Keratinocyte (primary cell): ENCODE data around the gene OR51F2. TPM values are rescaled to one million over a fixed set of nuclear protein-coding genes. Genes with fewer than 3 reads are reported as not detected.

ENCODE experiments used
- DNase-seq: peaks from one replicate; pipeline ENCODE4 v3.0.0-alpha.2; 2011; ENCODE audit warnings: low read depth, missing footprints, low spot score
- FAIRE-seq: peaks from 2 replicates; lab custom pipeline; 2011; peaks lifted over from hg19 to GRCh38; lab: Jason Lieb, UNC
- H2AFZ ChIP-seq: 2 replicates; pipeline ENCODE4 v1.6.0; 2012; ENCODE audit warnings: low read length, control low read depth, inconsistent platforms; ENCODE audit not compliant: control insufficient read depth
- H3K27ac ChIP-seq: 2 replicates; pipeline ENCODE4 v1.5.1; 2011; ENCODE audit warnings: low read length; ENCODE audit not compliant: control insufficient read depth, insufficient read depth
- H3K27me3 ChIP-seq: 3 replicates; pipeline ENCODE4 v1.6.0; 2011; ENCODE audit warnings: low read length; ENCODE audit not compliant: control insufficient read depth, insufficient read depth; ENCODE audit errors: extremely low read depth
- H3K36me3 ChIP-seq, 2 experiments: 2 replicates in 1 of 2; 3 replicates in 1 of 2; pipeline ENCODE4 v1.5.1; 2011; ENCODE audit warnings: low read length in 2 of 2, mild to moderate bottlenecking in 1 of 2; ENCODE audit not compliant: control insufficient read depth in 2 of 2, insufficient read depth in 2 of 2; ENCODE audit errors: extremely low read depth in 1 of 2
- H3K4me1 ChIP-seq: 3 replicates; pipeline ENCODE4 v1.5.1; 2011; ENCODE audit warnings: low read length; ENCODE audit not compliant: control insufficient read depth, insufficient read depth; ENCODE audit errors: extremely low read depth
- H3K4me2 ChIP-seq: 3 replicates; pipeline ENCODE4 v1.6.0; 2011; ENCODE audit warnings: low read depth, low read length; ENCODE audit not compliant: control insufficient read depth, insufficient read depth; ENCODE audit errors: extremely low read depth
- H3K4me3 ChIP-seq, 3 experiments: fragments of 200-600 bp in 1 of 3; sonication (generic) in 1 of 3; 2 replicates in 2 of 3; 3 replicates in 1 of 3; pipeline ENCODE4 v1.5.1; 2011 to 2016; ENCODE audit warnings: low read length in 3 of 3, mild to moderate bottlenecking in 3 of 3, control low read depth in 2 of 3, inconsistent platforms in 1 of 3, low read depth in 1 of 3, mixed read lengths in 1 of 3, mixed run types in 1 of 3, moderate library complexity in 1 of 3; ENCODE audit not compliant: control insufficient read depth in 2 of 3, insufficient read depth in 2 of 3; ENCODE audit errors: extremely low read depth in 1 of 3
- H3K79me2 ChIP-seq: 2 replicates; pipeline ENCODE4 v1.6.0; 2012; ENCODE audit warnings: low read length; ENCODE audit not compliant: control insufficient read depth, insufficient read depth
- H3K9ac ChIP-seq: 3 replicates; pipeline ENCODE4 v1.6.0; 2011; ENCODE audit warnings: low read length; ENCODE audit not compliant: control insufficient read depth, insufficient read depth; ENCODE audit errors: extremely low read depth
- H3K9me1 ChIP-seq: 3 replicates; pipeline ENCODE4 v1.6.0; 2011; ENCODE audit warnings: low read length; ENCODE audit not compliant: control insufficient read depth, insufficient read depth; ENCODE audit errors: extremely low read depth
- H3K9me3 ChIP-seq: 2 replicates; pipeline ENCODE4 v1.5.1; 2012; ENCODE audit warnings: low read depth, low read length; ENCODE audit not compliant: control insufficient read depth
- H4K20me1 ChIP-seq: 3 replicates; pipeline ENCODE4 v1.6.0; 2011; ENCODE audit warnings: low read length; ENCODE audit not compliant: control insufficient read depth, insufficient read depth; ENCODE audit errors: extremely low read depth
- CTCF ChIP-seq, 3 experiments: IDR thresholded peaks in 1 of 3; conservative IDR thresholded peaks in 1 of 3; optimal IDR thresholded peaks in 1 of 3; 2 replicates in 2 of 3; 3 replicates in 1 of 3; pipeline versions ENCODE3 to v1.5.1; 2011; ENCODE audit warnings: low read length in 3 of 3, mild to moderate bottlenecking in 3 of 3, moderate library complexity in 2 of 3, control low read depth in 1 of 3, inconsistent platforms in 1 of 3; ENCODE audit not compliant: insufficient read depth in 2 of 3; ENCODE audit errors: extremely low read depth in 1 of 3
- EZH2 ChIP-seq: IDR thresholded peaks from one replicate; pipeline ENCODE4 v1.6.1; 2012; ENCODE audit warnings: inconsistent platforms, mild to moderate bottlenecking, low read length, moderate library complexity
- dilution Hi-C: fragments of 300-500 bp; cut with MboI; formaldehyde crosslinking; loops from one replicate; pipeline ENCODE4 v1.7.0; 2020; ENCODE audit warnings: low sequenced_read_pairs; ENCODE audit not compliant: extremely low pct_ligation_motif_present
- polyA plus RNA-seq, 5 experiments: library from polyadenylated mRNA; depleted of rRNA in 3 of 5; stranded (reverse) in 3 of 5; stranded (forward) in 1 of 5; unstranded in 1 of 5; fragments of >200 nt; gene quantifications; 1 replicate in 1 of 5; 2 replicates in 3 of 5; 3 replicates in 1 of 5; pipeline versions ENCODE4 v1.2.1 to v1.2.3, GENCODE V29; 2011 to 2012; ENCODE audit warnings: missing spikeins in 2 of 5, low read depth in 1 of 5, low replicate concordance in 1 of 5

The OR51F2 gene
- polyA plus RNA-seq, 1 donor (not counting 4 experiments of a cell fraction or from before 2014, with no cell fraction given): not detected

DNA sequence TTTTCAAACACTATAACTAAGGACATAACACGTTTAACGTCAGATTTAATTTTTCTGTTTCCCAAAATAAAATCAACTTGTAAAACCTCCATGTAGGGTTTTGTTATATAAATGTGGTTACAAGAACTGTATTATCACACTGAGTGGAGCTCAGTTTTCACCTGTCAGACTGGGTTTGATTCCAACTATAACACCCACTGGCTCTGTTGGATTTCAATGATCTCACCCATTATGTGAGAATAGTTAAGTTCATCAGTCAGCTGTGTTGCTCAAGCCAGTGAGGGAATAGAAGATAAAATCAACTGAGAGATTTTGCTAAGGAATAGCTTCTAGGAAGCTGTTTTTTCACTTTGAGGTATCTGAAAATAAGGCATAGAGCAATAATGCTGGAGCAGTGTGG is 11.9 kb upstream of the OR51F2 start:
- FAIRE-seq (no peak), DNase-seq (no peak)
- no peaks in the 10 kb centered on the region for H3K9me1 ChIP-seq
- no peak overlapping the region for H3K9ac ChIP-seq
- H3K27ac ChIP-seq: no peak overlapping the region
- H3K27me3 ChIP-seq: no peaks in the 10 kb centered on the region
- H3K9me3 ChIP-seq: no peaks in the 10 kb centered on the region
- no peaks in the 10 kb centered on the region for H3K79me2 ChIP-seq
- no peak for TF ChIP-seq EZH2
- TF ChIP-seq CTCF (optimal IDR thresholded peaks at IDR 0.05 in 1 of 3, IDR thresholded peaks at IDR 0.05 in 1 of 3, conservative IDR thresholded peaks at IDR 0.05 in 1 of 3; ENCODE audit: extremely low read depth in 1 of 3, insufficient read depth in 2 of 3, low read length in 3 of 3): no peak
- no peaks in the 10 kb centered on the region for H4K20me1 ChIP-seq
- H3K4me3 ChIP-seq: no peak overlapping the region
- H3K36me3 ChIP-seq: no peaks in the 10 kb centered on the region
- dilution Hi-C loops: no loop called here
- no peak overlapping the region for H2AFZ ChIP-seq
- H3K4me1 ChIP-seq: no peaks in the 10 kb centered on the region
- no peak overlapping the region for H3K4me2 ChIP-seq

GRCh38 chr11:4825132-4825531 is 4.0 kb downstream of the OR51F2 start:
- Histone ChIP-seq H4K20me1 (no peaks in the 10 kb centered on the region), H3K27ac (no peak overlapping the region), H3K79me2 (no peaks in the 10 kb centered on the region), H3K9me1 (no peaks in the 10 kb centered on the region), H3K9me3 (no peaks in the 10 kb centered on the region), H3K4me1 (no peaks in the 10 kb centered on the region), H2AFZ (no peak overlapping the region), H3K36me3 (no peaks in the 10 kb centered on the region), H3K27me3 (no peaks in the 10 kb centered on the region), H3K4me2 (no peak overlapping the region), H3K9ac (no peak overlapping the region), H3K4me3 (no peak overlapping the region)
- dilution Hi-C loops: no loop called here
- TF ChIP-seq CTCF (optimal IDR thresholded peaks at IDR 0.05 in 1 of 3, IDR thresholded peaks at IDR 0.05 in 1 of 3, conservative IDR thresholded peaks at IDR 0.05 in 1 of 3; ENCODE audit: extremely low read depth in 1 of 3, insufficient read depth in 2 of 3, low read length in 3 of 3) (no peak), EZH2 (no peak)
- FAIRE-seq (no peak), DNase-seq (no peak)
